ENCODE data around the gene TNFRSF17.
"Not testable (repeated sequence)": the region's sequence is repeated elsewhere in the genome, so short reads cannot be mapped to it uniquely, and the experiment has no call there.

The TNFRSF17 gene

GRCh38 chr16:11964761-11965551 is at the start of gene TNFRSF17:
TSS of gene TNFRSF17 (plus strand) at chr16:11965210. CDS start at chr16:11965325, 115 bp downstream.
- in situ Hi-C loops (cut with MboI; ENCODE audit: low sequenced_read_pairs) = no loop called here

- in situ Hi-C loops (cut with MboI; ENCODE audit: low sequenced_read_pairs) = no loop called here
Observed at GRCh38 chr16:11915644-11916523, 49.1 kb upstream of the TNFRSF17 start, which contains the start of gene GSPT1. TSS of gene GSPT1 (minus strand) at chr16:11915956. CDS start at chr16:11915720, 236 bp downstream.

GRCh38 chr16:11916524-11917285 is 48.3 kb upstream of the TNFRSF17 start:
- in situ Hi-C loops (cut with MboI; ENCODE audit: low sequenced_read_pairs) = no loop called here

- in situ Hi-C loops (cut with MboI; ENCODE audit: low sequenced_read_pairs) = not testable (repeated sequence)
Observed at GRCh38 chr16:11924046-11924445, 41.0 kb upstream of the TNFRSF17 start.

- in situ Hi-C loops (cut with MboI; ENCODE audit: low sequenced_read_pairs) = not testable (repeated sequence)
Observed at GRCh38 chr16:11927350-11927749, 37.7 kb upstream of the TNFRSF17 start.

GRCh38 chr16:11941945-11942344 is 23.1 kb upstream of the TNFRSF17 start, which contains the start of gene NPIPB2:
TSS of gene NPIPB2 (minus strand) at chr16:11942045. CDS start at chr16:11942045, 0 bp downstream.
- in situ Hi-C loops (cut with MboI; ENCODE audit: low sequenced_read_pairs) = not testable (repeated sequence)

GRCh38 chr16:11946433-11946832 is 18.6 kb upstream of the TNFRSF17 start:
- in situ Hi-C loops (cut with MboI; ENCODE audit: low sequenced_read_pairs) = no loop called here

GRCh38 chr16:11948819-11949218 is 16.2 kb upstream of the TNFRSF17 start:
- in situ Hi-C loops (cut with MboI; ENCODE audit: low sequenced_read_pairs) = no loop called here

GRCh38 chr16:11949527-11949926 is 15.5 kb upstream of the TNFRSF17 start:
- in situ Hi-C loops (cut with MboI; ENCODE audit: low sequenced_read_pairs) = no loop called here

- in situ Hi-C loops (cut with MboI; ENCODE audit: low sequenced_read_pairs) = no loop called here
Observed at GRCh38 chr16:11950388-11950787, 14.6 kb upstream of the TNFRSF17 start.

- in situ Hi-C loops (cut with MboI; ENCODE audit: low sequenced_read_pairs) = not testable (repeated sequence)
Observed at GRCh38 chr16:11953576-11953975, 11.4 kb upstream of the TNFRSF17 start.

- in situ Hi-C loops (cut with MboI; ENCODE audit: low sequenced_read_pairs) = no loop called here
Observed at GRCh38 chr16:11955713-11956123, 9.3 kb upstream of the TNFRSF17 start.

- in situ Hi-C loops (cut with MboI; ENCODE audit: low sequenced_read_pairs) = no loop called here
Observed at GRCh38 chr16:11956558-11956957, 8.5 kb upstream of the TNFRSF17 start.

- in situ Hi-C loops (cut with MboI; ENCODE audit: low sequenced_read_pairs) = no loop called here
Observed at GRCh38 chr16:11957591-11958395, 7.2 kb upstream of the TNFRSF17 start.

- in situ Hi-C loops (cut with MboI; ENCODE audit: low sequenced_read_pairs) = not testable (repeated sequence)
Observed at GRCh38 chr16:11962457-11962856, 2.6 kb upstream of the TNFRSF17 start.

- in situ Hi-C loops (cut with MboI; ENCODE audit: low sequenced_read_pairs) = not testable (repeated sequence)
Observed at GRCh38 chr16:11962978-11963377, 2.0 kb upstream of the TNFRSF17 start.

GRCh38 chr16:11963706-11964105 is 1.3 kb upstream of the TNFRSF17 start:
- in situ Hi-C loops (cut with MboI; ENCODE audit: low sequenced_read_pairs) = no loop called here

- in situ Hi-C loops (cut with MboI; ENCODE audit: low sequenced_read_pairs) = no loop called here
Observed at GRCh38 chr16:11966173-11966572, 1.2 kb downstream of the TNFRSF17 start.

GRCh38 chr16:11967195-11967911 is 2.3 kb downstream of the TNFRSF17 start:
- in situ Hi-C loops (cut with MboI; ENCODE audit: low sequenced_read_pairs) = no loop called here
